HEK293 (cell line): ENCODE results near the gene PA2G4.

Source experiments
- CTCF ChIA-PET: fragments of 350-600 bp; formaldehyde crosslinking; extraction: SDS; loops from one replicate; lab custom pipeline; 2021; ENCODE audit warnings: antibody characterized with exemption; lab: Yijun Ruan, JAX
- POLR2A ChIA-PET: fragments of 300-600 bp; formaldehyde crosslinking; extraction: SDS; loops from one replicate; lab custom pipeline; 2020; ENCODE audit warnings: antibody characterized with exemption, inconsistent platforms; lab: Yijun Ruan, JAX
- H3K27ac ChIP-seq: fragments of 200-500 bp; sonication (Bioruptor generic); 2 replicates; pipeline ENCODE4 v1.5.1; 2014; ENCODE audit warnings: low read depth, low read length, control low read depth, inconsistent platforms; ENCODE audit errors: extremely low read depth
- H3K36me3 ChIP-seq, 2 experiments: fragments of 200-500 bp in 1 of 2; sonication (Bioruptor generic) in 1 of 2; 1 replicate in 1 of 2; 2 replicates in 1 of 2; pipeline ENCODE4 v1.5.1; 2014 to 2017; ENCODE audit warnings: inconsistent platforms in 2 of 2, low read length in 2 of 2; ENCODE audit not compliant: control insufficient read depth in 2 of 2, insufficient read depth in 1 of 2
- H3K4me1 ChIP-seq: fragments of 200-500 bp; sonication (Bioruptor generic); 2 replicates; pipeline ENCODE4 v1.5.1; 2014; ENCODE audit warnings: mild to moderate bottlenecking, low read length, inconsistent platforms; ENCODE audit not compliant: control insufficient read depth, insufficient read depth
- H3K4me3 ChIP-seq: 2 replicates; pipeline ENCODE4 v1.5.1; 2011; ENCODE audit warnings: low read depth, mild to moderate bottlenecking, control low read depth, low read length, moderate library complexity
- H3K9me3 ChIP-seq: fragments of 200-500 bp; sonication (Bioruptor generic); 2 replicates; pipeline ENCODE4 v1.5.1; 2014; ENCODE audit warnings: low read depth, low read length, inconsistent platforms; ENCODE audit not compliant: control insufficient read depth, insufficient read depth
- SCRT2 ChIP-seq: fragments of 450-650 bp; formaldehyde crosslinking; IDR thresholded peaks from 2 replicates; pipeline ENCODE4 v1.5.1; 2016; ENCODE audit warnings: missing biosample characterization, missing genetic modification characterization
- TRIM28 ChIP-seq: IDR thresholded peaks from 2 replicates; pipeline ENCODE4 v1.6.1; 2011; ENCODE audit warnings: low read length, control low read depth, borderline replicate concordance
- ZNF10 ChIP-seq: fragments of 450-650 bp; formaldehyde crosslinking; IDR thresholded peaks from 2 replicates; pipeline ENCODE4 v1.5.1; 2017; ENCODE audit warnings: missing biosample characterization, missing genetic modification characterization
- ZNF157 ChIP-seq: fragments of 450-650 bp; formaldehyde crosslinking; IDR thresholded peaks from 2 replicates; pipeline ENCODE4 v1.5.1; 2016; ENCODE audit warnings: missing biosample characterization, missing genetic modification characterization
- ZNF174 ChIP-seq: fragments of 450-650 bp; formaldehyde crosslinking; IDR thresholded peaks from 2 replicates; pipeline ENCODE4 v1.5.0; 2017; ENCODE audit warnings: missing biosample characterization, mild to moderate bottlenecking, missing genetic modification characterization
- ZNF391 ChIP-seq: fragments of 450-650 bp; formaldehyde crosslinking; IDR thresholded peaks from 2 replicates; pipeline ENCODE4 v1.5.1; 2016; ENCODE audit warnings: low read depth, missing biosample characterization, missing genetic modification characterization, borderline replicate concordance
- ZNF423 ChIP-seq: fragments of 450-650 bp; formaldehyde crosslinking; IDR thresholded peaks from 2 replicates; pipeline ENCODE4 v1.5.1; 2016; ENCODE audit warnings: missing biosample characterization, missing genetic modification characterization
- ZNF521 ChIP-seq: fragments of 450-650 bp; formaldehyde crosslinking; IDR thresholded peaks from 2 replicates; pipeline ENCODE4 v1.5.1; 2017; ENCODE audit warnings: missing biosample characterization, mild to moderate bottlenecking, missing genetic modification characterization
- ZNF629 ChIP-seq: fragments of 450-650 bp; formaldehyde crosslinking; IDR thresholded peaks from 2 replicates; pipeline ENCODE4 v1.5.1; 2017; ENCODE audit warnings: missing biosample characterization, missing genetic modification characterization
- TF ChIP-seq, protein P1 (sequence below): fragments of 450-650 bp; IDR thresholded peaks from 2 replicates; pipeline ENCODE4 v1.5.1; 2018; ENCODE audit warnings: missing biosample characterization, missing genetic modification characterization
- TF ChIP-seq, protein P2 (sequence below): fragments of 450-650 bp; formaldehyde crosslinking; IDR thresholded peaks from 2 replicates; pipeline ENCODE4 v1.5.1; 2016; ENCODE audit warnings: missing biosample characterization, missing genetic modification characterization

The PA2G4 gene

DNA sequence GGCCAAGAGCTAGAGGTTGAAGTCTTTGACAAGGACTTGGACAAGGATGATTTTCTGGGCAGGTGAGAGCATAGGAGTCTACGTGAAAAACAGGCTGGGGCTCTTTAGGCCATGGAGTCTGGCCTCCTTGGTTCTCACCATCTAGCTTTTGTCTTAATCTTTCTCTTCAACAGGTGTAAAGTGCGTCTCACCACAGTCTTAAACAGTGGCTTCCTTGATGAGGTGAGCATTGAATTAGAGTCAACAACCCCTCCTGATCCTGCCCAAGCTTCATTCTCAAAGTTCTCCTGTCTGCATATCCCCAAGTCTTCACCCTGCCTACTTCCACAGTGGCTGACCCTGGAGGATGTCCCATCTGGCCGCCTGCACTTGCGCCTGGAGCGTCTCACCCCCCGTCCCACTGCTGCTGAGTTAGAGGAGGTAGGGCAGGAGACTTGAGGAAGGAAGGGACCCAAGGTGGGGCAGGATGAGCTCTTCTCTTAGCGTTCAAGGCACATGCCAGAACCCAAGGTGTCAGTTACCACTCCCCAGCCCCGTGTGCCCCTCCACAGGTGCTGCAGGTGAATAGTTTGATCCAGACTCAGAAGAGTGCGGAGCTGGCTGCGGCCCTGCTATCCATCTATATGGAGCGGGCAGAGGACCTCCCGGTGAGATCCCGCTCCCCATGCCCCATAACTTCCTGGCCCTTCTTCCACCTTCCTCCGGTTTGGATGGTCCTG, 33.7 kb downstream of the PA2G4 start:
- POLR2A ChIA-PET = interaction anchor here (1.0 to 3.0 kb wide), 3 partner anchors 10 to 23 kb away, joined by 3 to 14 read pairs (median 4); partner anchors contain the start of gene ESYT1

DNA sequence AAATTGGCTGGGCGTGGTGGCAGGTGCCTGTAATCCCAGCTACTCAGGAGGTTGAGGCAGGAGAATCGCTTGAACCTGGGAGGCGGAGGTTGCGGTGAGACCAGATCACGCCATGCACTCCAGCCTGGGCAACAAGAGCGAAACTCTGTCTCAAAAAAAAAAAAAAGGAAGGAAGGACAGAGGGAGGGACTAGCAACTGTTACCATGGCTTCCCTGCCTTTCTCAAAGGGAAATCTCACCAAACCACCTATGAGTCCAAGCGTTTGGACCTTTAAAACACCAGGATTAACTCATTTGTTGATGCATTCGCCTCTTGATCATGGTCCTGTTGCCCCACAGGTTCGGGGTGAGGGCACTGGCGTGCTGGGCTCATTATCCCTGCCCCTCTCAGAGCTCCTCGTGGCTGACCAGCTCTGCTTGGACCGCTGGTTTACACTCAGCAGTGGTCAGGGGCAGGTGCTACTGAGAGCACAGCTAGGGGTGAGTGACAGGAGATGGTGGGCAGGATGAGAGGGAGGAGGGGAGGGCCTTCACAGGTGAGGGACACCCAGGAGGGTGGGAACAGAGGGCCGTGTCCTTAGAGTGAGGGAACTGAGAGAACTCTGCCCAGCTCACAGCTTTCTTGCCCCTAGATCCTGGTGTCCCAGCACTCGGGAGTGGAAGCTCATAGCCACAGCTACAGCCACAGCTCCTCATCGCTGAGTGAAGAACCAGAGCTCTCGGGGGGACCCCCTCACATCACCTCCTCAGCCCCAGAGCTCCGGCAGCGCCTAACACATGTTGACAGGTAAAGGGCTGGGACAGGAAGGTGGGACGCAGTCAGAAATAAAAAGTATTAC, 37.8 kb downstream of the PA2G4 start:
- ChIA-PET POLR2A (interaction anchor here (0.9 to 2.5 kb wide), 4 partner anchors 9 to 96 kb away, joined by 3 to 10 read pairs (median 6); partner anchors contain the start of genes ESYT1 and SMARCC2), CTCF (interaction anchor here (0.7 to 1.4 kb wide), 2 partner anchors 24 to 1556 kb away, joined by 4 read pairs; partner anchors contain the start of gene ZC3H10)
- Histone ChIP-seq H3K27ac (no peak overlapping the region), H3K4me3 (no peak overlapping the region), H3K9me3 (no peaks in the 10 kb centered on the region), H3K4me1 (peaks cover 6% of the 10 kb centered on the region; the same call in 1 of the 2 replicates)
- TF ChIP-seq, protein P1, sequence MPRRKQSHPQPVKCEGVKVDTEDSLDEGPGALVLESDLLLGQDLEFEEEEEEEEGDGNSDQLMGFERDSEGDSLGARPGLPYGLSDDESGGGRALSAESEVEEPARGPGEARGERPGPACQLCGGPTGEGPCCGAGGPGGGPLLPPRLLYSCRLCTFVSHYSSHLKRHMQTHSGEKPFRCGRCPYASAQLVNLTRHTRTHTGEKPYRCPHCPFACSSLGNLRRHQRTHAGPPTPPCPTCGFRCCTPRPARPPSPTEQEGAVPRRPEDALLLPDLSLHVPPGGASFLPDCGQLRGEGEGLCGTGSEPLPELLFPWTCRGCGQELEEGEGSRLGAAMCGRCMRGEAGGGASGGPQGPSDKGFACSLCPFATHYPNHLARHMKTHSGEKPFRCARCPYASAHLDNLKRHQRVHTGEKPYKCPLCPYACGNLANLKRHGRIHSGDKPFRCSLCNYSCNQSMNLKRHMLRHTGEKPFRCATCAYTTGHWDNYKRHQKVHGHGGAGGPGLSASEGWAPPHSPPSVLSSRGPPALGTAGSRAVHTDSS = no peak
- TF ChIP-seq, protein P2, sequence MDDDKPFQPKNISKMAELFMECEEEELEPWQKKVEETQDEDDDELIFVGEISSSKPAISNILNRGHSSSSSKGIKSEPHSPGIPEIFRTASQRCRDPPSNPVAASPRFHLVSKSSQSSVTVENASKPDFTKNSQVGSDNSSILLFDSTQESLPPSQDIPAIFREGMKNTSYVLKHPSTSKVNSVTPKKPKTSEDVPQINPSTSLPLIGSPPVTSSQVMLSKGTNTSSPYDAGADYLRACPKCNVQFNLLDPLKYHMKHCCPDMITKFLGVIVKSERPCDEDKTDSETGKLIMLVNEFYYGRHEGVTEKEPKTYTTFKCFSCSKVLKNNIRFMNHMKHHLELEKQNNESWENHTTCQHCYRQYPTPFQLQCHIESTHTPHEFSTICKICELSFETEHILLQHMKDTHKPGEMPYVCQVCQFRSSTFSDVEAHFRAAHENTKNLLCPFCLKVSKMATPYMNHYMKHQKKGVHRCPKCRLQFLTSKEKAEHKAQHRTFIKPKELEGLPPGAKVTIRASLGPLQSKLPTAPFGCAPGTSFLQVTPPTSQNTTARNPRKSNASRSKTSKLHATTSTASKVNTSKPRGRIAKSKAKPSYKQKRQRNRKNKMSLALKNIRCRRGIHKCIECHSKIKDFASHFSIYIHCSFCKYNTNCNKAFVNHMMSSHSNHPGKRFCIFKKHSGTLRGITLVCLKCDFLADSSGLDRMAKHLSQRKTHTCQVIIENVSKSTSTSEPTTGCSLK = no peak
- TF ChIP-seq ZNF521 (tag by site-specific recombination) (no peak), ZNF391 (tag by site-specific recombination) (no peak), ZNF423 (tag by site-specific recombination) (no peak)
- TF ChIP-seq, all 188 proteins: peak for 0
- peaks cover 18 to 80% of the 10 kb centered on the region in 2 experiments; a peak in 2 of 3 replicates for H3K36me3 ChIP-seq

More for the DNA sequence above, 33.7 kb downstream of the PA2G4 start:
- TF ChIP-seq ZNF10 (tag by site-specific recombination) (no peak), SCRT2 (tag by site-specific recombination) (peak; percentile 45; the same call in 1 of the 2 replicates)
- peaks cover 34 to 93% of the 10 kb centered on the region in 2 experiments; a peak in 2 of 3 replicates for H3K36me3 ChIP-seq
- no peaks in the 10 kb centered on the region for H3K4me1 ChIP-seq
- no peaks in the 10 kb centered on the region for H3K9me3 ChIP-seq
- no peak overlapping the region for H3K4me3 ChIP-seq
- no peak overlapping the region for H3K27ac ChIP-seq
- CTCF ChIA-PET = interaction anchor here (0.9 to 2.2 kb wide), 2 partner anchors 16 to 19 kb away, joined by 3 to 5 read pairs; partner anchors contain the start of gene ZC3H10

DNA sequence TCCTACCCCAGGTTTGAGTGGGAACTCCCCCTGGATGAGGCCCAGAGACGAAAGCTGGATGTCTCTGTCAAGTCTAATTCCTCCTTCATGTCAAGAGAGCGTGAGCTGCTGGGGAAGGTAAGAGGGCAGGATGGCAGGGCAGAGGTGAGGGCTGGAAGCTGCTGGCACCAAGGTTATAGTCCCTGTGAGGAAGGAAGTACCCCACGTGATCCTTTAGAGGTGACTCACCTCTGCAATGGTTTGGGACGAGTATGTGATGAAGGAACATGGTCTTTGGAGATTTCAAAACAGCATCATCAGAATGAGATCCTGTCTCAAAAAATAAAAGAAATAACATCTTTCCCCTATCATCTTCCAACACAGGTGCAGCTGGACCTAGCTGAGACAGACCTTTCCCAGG, 38.9 kb downstream of the PA2G4 start:
- ChIA-PET POLR2A (interaction anchor here (0.6 to 2.5 kb wide), 3 partner anchors 15 to 391 kb away, joined by 4 to 10 read pairs (median 7); partner anchors contain the start of gene ESYT1), CTCF (interaction anchor here (0.6 to 0.9 kb wide), 2 partner anchors 15 to 38 kb away, joined by 3 read pairs; partner anchors contain the start of gene ESYT1)
- Histone ChIP-seq H3K4me3 (no peak overlapping the region), H3K36me3 (peaks cover 18 to 69% of the 10 kb centered on the region in 2 experiments; a peak in 2 of 3 replicates), H3K4me1 (peaks cover 6% of the 10 kb centered on the region; the same call in 1 of the 2 replicates), H3K9me3 (no peaks in the 10 kb centered on the region), H3K27ac (no peak overlapping the region)
- no peak for TF ChIP-seq ZNF174 (tag by site-specific recombination)
- TF ChIP-seq TRIM28 = no peak
- no peak for TF ChIP-seq ZNF629 (tag by site-specific recombination)
- no peak for TF ChIP-seq ZNF157
